T-helper 22 cell (primary cell): ENCODE data around the gene ADGRL2.

Experiments used
- DNase-seq: peaks from one replicate; pipeline ENCODE4 v3.0.0-alpha.2; 2020; ENCODE audit warnings: low read depth

The ADGRL2 gene

DNA sequence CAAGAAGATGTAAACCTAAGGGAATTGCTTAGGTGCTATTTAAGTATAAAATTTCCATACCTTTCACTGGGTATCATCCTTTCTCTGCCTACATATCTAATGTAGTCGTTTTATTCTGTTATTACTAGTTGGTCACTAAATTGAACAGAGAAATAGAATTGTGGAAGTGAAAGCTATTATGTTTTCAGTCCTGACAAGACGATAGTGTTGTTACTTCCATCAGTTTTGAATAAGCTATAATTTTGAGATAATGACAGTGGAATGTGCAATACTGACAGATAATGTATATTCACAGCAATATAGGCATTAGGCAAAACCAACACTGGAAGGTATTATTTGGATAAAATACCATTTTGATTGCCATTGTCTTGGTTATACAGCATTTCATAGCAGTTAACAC, 181.8 kb downstream of the ADGRL2 start:
- no peak for DNase-seq

DNA sequence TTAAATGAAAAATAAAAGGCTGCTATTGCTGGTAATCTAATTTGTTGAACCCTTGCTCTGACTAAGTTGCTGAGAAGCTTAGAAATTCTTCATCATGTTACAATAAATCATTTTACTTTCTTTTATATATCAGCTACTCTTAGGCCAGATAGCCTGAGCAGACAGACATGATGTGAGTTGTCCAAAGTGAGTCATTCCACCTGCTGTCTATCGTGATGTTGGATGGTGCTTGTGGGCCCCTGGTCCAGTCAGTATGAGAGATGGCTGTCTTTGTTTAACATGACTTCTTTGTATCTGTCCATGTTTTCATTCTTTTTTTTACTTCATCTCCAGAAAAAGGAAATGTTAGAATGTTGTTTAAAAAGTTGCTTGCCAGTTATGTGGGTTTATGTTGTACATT, 188.8 kb downstream of the ADGRL2 start:
- DNase-seq, result no peak

DNA sequence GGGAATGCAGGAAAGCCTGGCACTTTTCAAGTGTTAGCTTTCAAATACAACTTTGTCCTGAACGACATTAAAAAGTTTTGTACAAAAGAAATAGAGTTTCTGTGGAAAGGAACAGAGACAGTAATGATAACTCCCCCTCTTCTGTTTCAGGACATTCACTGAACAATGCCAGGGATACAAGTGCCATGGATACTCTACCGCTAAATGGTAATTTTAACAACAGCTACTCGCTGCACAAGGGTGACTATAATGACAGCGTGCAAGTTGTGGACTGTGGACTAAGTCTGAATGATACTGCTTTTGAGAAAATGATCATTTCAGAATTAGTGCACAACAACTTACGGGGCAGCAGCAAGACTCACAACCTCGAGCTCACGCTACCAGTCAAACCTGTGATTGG, 189.5 kb downstream of the ADGRL2 start:
- no peak for DNase-seq

DNA sequence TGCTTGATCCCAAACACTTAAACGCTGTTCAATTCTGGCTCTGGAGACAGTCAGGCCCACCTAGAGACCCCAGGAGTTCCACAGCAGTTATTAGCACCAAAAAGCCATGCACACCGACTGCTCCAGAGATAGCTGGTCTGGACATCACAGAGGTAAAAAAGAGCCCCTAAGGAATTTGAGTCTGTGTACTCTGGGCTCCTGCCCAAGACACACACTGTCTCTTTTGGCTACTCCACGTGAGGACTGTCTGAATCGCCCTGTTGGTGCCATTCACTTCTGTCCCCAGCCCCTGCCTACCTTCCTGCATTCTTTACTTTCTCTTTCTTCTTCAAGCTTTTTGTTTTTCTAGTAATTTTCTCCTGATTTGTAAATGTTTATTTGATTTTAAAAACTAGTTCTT, 197.4 kb downstream of the ADGRL2 start:
- no peak for DNase-seq

DNA sequence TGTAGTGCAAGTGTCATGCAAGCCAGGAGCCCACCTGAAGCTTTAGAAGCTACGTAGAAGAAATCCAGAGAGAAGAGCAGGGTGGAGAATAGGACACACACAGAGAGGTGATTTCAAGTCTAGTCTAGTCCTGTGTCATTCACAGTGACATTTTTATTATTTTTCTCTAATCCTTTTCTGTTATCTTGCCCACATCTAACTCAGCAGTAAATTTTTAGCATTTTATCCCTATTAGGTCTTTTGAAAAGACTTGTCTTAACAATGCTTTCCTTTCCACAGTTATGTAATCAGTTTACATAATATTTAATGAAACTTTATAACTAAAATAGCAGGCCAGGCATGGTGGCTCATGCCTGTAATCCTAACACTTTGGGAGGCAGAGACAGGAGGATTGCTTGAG, 198.6 kb downstream of the ADGRL2 start:
- DNase-seq, result no peak

DNA sequence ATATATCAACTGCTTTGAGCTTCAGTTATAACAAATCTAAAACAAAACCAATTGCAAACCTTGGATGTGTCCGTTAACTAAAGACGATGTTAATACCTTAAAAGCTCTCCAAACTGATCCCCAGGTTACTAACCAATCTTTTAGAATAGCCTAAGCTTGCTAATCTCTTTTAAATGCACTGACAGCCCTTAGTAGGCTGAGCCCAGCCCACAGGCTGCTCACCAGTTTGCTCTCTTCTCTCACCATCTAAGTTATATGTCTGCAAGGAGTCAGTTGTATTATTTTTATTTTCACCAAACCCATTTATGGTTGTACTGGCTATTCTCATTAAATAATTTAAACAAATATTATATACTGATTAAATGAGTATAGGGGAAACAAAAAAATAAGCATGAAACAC, 199.5 kb downstream of the ADGRL2 start:
- DNase-seq, result no peak

DNA sequence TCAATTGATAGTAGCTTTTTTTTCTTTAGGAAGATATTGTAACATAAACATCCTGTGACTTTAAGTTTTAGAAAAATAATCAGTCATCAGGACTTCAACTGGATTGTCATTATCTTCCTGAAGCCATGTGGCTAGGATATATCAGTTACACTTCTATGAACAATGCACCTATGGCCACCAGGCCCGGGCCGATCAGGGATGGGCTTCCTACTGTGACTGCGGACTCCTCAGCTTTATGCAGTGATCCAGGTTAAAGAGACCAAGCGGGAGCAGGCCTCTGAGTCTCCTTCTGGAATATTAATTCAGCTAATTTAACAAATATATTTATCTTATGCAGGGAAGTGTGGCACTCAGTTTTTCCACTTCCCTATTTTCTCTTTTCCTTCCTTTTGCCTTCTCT, 200.6 kb downstream of the ADGRL2 start:
- no peak for DNase-seq

DNA sequence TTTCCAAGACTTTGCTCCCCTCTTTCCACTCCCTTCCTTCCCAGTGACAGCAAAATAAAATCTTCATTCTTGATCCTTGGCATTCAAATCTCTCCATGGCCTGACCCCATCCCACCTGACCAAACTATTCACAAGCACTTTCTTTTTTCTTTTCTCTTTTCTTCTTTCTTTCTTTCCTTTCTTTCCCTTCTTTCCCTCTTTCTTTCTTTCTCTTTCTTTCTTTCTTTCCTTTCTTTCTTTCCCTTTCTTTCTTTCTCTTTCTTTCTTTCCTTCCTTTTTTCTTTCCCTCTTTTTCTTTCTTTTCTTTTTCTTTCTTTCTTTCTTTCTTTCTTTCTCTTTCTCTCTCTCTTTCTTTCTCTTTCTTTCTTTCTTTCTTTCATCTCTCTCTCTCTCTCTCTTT, 207.1 kb downstream of the ADGRL2 start:
- DNase-seq, result no peak

DNA sequence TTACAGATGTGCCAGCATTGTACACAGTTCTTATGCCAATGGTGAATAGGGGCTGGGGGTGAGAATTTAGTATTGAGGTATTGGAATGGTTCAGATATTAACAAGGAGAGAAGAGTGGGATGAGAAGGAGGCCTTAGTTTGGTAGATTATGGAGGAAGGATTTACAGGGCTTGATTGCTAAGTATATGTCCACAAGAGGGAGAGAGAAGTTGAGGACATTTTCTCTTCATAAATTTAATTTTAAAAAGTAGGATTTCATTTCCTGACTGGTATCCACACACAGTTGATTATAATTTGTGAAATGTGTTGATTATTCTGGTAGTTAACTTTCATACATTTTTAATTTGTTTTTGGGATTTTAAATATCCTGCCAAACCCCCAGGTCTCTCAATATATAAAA, 213.0 kb downstream of the ADGRL2 start:
- DNase-seq, result no peak

DNA sequence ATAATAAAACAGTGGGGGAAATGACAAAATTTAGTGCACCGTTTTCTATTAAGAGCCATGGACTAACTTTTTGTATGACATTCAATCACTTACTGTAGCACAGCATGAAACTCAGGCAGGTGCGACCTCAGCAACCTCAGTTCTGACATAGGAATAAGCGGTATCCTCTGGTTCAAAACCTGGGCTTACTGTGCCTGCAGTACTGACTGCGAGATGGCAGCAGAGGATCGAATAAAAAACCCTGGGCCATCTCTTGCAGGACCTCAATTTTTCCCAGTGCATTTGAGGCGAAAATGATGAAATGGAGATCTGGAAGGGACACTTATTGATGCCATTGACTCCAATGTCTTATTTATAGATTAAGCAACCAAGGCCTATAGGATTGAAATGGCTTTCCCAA, 214.7 kb downstream of the ADGRL2 start:
- no peak for DNase-seq

DNA sequence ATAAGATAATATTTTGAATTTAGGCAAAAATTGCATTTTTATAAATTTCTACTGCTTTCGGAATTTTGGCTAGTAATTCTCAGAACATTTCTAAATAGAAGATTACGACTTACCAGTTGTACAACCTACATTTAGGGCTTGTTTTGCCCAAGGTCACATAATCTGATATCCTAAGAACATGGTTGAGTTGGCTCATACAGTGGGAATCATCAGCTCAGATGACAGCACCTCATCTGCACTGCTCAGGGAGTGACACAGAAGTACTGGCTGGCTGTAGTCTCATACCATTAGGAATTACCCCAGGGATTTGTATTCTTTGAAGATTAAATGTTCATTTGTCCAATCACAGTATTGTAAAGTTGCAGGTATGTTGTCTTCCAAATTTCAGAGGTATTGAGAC, 217.6 kb downstream of the ADGRL2 start:
- no peak for DNase-seq

DNA sequence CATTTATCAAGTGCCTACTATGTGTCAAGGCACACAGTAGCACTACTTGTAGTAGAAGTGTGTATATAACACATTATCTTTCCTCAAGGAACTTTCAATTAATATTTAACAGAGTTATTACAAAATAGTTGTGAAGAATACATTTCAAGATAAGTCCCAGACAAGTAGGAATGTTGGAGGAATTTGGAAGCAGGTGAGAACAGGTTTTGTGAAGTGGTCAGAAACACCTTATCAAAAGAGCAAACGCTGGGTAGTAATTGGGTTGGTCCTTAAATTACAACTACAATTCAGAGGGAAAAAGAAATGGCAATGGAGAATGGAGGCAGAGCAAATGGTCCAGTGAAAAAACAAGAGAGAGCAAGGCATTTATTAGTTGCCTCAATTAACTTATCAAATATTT, 218.8 kb downstream of the ADGRL2 start:
- DNase-seq, result no peak

DNA sequence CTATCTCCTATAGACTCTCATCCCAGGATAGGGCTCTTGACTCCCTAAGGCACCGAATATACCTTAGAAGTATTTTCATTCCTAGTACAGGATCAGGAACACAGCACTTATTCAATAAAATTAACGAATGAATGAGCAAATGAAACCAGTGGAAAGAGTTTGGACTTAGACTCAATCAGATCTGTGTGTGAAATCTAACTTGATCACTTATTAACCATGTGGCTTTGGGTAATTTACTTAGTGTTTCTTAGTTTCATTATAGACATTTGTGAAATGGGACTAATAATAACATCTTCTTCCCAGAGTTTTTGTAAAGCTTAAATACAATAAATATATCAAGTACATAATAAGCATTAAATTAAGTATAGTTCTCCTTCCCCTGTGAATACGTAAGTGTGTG, 230.1 kb downstream of the ADGRL2 start:
- DNase-seq, result no peak

DNA sequence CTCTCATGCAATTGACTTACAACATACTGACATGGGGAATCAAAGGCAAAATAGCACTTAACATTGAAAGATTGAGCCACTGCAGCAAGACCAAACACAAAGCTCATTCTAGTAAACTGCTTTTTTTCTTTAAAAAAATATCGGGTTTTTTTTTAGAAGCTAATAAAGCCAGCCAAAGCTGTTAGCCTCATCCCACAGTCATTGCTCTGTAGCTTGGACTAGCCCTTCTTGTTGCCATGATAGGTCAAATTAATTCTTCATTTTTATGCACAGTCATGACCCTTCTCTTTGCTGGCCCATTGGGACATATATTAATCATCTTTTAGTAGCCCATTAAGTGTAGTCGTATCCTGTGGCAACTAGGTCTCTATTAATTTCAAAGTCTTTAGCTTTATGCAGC, 231.3 kb downstream of the ADGRL2 start:
- DNase-seq, result no peak

DNA sequence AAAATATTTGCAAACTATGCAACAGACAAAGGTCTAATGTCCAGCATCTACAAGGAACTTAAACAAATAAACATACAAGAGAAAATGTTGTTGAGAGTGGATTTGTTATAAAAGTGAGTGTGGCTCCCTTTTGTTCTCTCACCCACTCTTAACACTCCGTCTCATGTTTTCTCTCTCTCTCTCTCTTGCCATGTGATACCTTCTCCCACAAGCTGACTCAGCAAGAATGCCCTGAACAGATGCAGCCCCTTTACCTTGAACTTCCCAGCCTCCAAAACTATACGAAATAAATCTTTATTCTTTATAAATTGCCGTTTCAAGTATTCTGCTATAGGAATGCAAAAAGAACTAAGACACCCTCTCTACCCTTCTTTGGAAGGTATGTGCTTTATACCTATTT, 234.1 kb downstream of the ADGRL2 start:
- DNase-seq, result no peak
